Endothelial cell (in vitro differentiated cells): ENCODE measurements around the gene KCNIP3. TPM values are rescaled to one million over a fixed set of nuclear protein-coding genes. Genes with fewer than 3 reads are reported as not detected.

Experiments
- DNase-seq: peaks from one replicate; pipeline ENCODE4 v3.0.0; 2021; ENCODE audit warnings: low spot score
- H3K27ac Mint-ChIP-seq: one replicate; pipeline ENCODE4 v1.8.0; 2021; ENCODE audit warnings: mixed read lengths, inconsistent platforms; ENCODE audit not compliant: unreplicated experiment
- H3K27me3 Mint-ChIP-seq: one replicate; pipeline ENCODE4 v1.8.0; 2021; ENCODE audit warnings: mild to moderate bottlenecking, moderate library complexity, mixed read lengths, inconsistent platforms; ENCODE audit not compliant: unreplicated experiment
- H3K36me3 Mint-ChIP-seq: one replicate; pipeline ENCODE4 v1.8.0; 2021; ENCODE audit warnings: mild to moderate bottlenecking, low read depth, mixed read lengths, inconsistent platforms; ENCODE audit not compliant: unreplicated experiment
- H3K4me1 Mint-ChIP-seq: one replicate; pipeline ENCODE4 v1.8.0; 2021; ENCODE audit warnings: mild to moderate bottlenecking, mixed read lengths, inconsistent platforms; ENCODE audit not compliant: unreplicated experiment
- H3K4me3 Mint-ChIP-seq: one replicate; pipeline ENCODE4 v1.8.0; 2021; ENCODE audit warnings: mild to moderate bottlenecking, mixed read lengths, inconsistent platforms; ENCODE audit not compliant: unreplicated experiment
- H3K9me3 Mint-ChIP-seq: one replicate; pipeline ENCODE4 v1.8.0; 2021; ENCODE audit warnings: mixed read lengths, inconsistent platforms; ENCODE audit not compliant: unreplicated experiment
- CTCF ChIP-seq: fragments of 200-600 bp; sonication (generic); IDR thresholded peaks from one replicate; pipeline ENCODE4 v1.5.0; 2021; ENCODE audit warnings: antibody characterized with exemption; ENCODE audit not compliant: unreplicated experiment
- total RNA-seq: library from RNA; stranded (reverse); fragmentation: NEBNext Ultra II Directional; extraction: Animal tissue kit (Norgen Biotek cat#: 25700); gene quantifications from one replicate; pipeline ENCODE4 v1.2.1, GENCODE V29; 2021; ENCODE audit not compliant: unreplicated experiment

KCNIP3 gene
- total RNA-seq, 1 donor from 2014 or later = 0.26 TPM

GRCh38 chr2:95357717-95358280 is 60.7 kb downstream of the KCNIP3 start:
- TF ChIP-seq CTCF = no peak
- no peak overlapping the region for H3K27ac Mint-ChIP-seq
- H3K27me3 Mint-ChIP-seq = peaks cover 10% of the 10 kb centered on the region
- no peak for DNase-seq
- H3K4me1 Mint-ChIP-seq = no peaks in the 10 kb centered on the region
- H3K36me3 Mint-ChIP-seq = no peaks in the 10 kb centered on the region
- H3K9me3 Mint-ChIP-seq = no peaks in the 10 kb centered on the region
- H3K4me3 Mint-ChIP-seq = no peak overlapping the region

- Mint-ChIP-seq H3K4me1 (no peaks in the 10 kb centered on the region), H3K27ac (no peak overlapping the region), H3K4me3 (no peak overlapping the region), H3K9me3 (no peaks in the 10 kb centered on the region), H3K36me3 (no peaks in the 10 kb centered on the region), H3K27me3 (peaks cover 8% of the 10 kb centered on the region)
- no peak for TF ChIP-seq CTCF
- DNase-seq = no peak
These were observed 61.9 kb downstream of the KCNIP3 start for GRCh38 chr2:95359031-95359430.

GRCh38 chr2:95359501-95359930 is 62.4 kb downstream of the KCNIP3 start:
- H3K36me3 Mint-ChIP-seq = no peaks in the 10 kb centered on the region
- no peaks in the 10 kb centered on the region for H3K9me3 Mint-ChIP-seq
- peaks cover 7% of the 10 kb centered on the region for H3K27me3 Mint-ChIP-seq
- H3K4me1 Mint-ChIP-seq = no peaks in the 10 kb centered on the region
- TF ChIP-seq CTCF = no peak
- no peak overlapping the region for H3K27ac Mint-ChIP-seq
- H3K4me3 Mint-ChIP-seq = no peak overlapping the region
- DNase-seq = no peak

GRCh38 chr2:95361216-95361980 is 64.3 kb downstream of the KCNIP3 start:
- H3K4me3 Mint-ChIP-seq = no peak overlapping the region
- H3K4me1 Mint-ChIP-seq = no peaks in the 10 kb centered on the region
- no peak overlapping the region for H3K27ac Mint-ChIP-seq
- TF ChIP-seq CTCF = no peak
- H3K27me3 Mint-ChIP-seq = peaks cover 7% of the 10 kb centered on the region
- H3K9me3 Mint-ChIP-seq = no peaks in the 10 kb centered on the region
- no peak for DNase-seq
- H3K36me3 Mint-ChIP-seq = no peaks in the 10 kb centered on the region

GRCh38 chr2:95362486-95362885 is 65.3 kb downstream of the KCNIP3 start:
- no peak for TF ChIP-seq CTCF
- no peaks in the 10 kb centered on the region for H3K36me3 Mint-ChIP-seq
- H3K4me3 Mint-ChIP-seq = no peak overlapping the region
- no peak overlapping the region for H3K27ac Mint-ChIP-seq
- DNase-seq = no peak
- no peaks in the 10 kb centered on the region for H3K4me1 Mint-ChIP-seq
- peaks cover 5% of the 10 kb centered on the region for H3K27me3 Mint-ChIP-seq
- no peaks in the 10 kb centered on the region for H3K9me3 Mint-ChIP-seq
